Measurements from ENCODE around the gene CCL11.

Gene CCL11

GRCh38 chr17:34257986-34258326 is 27.6 kb upstream of the CCL11 start:
- no peak for DNase-seq

GRCh38 chr17:34259146-34259545 is 26.4 kb upstream of the CCL11 start:
- DNase-seq: no peak

GRCh38 chr17:34260861-34261260 is 24.7 kb upstream of the CCL11 start:
- no peak for DNase-seq

- no peak for DNase-seq
Observed at GRCh38 chr17:34261568-34262337, 23.8 kb upstream of the CCL11 start.

GRCh38 chr17:34265711-34266110 is 19.8 kb upstream of the CCL11 start:
- no peak for DNase-seq

- no peak for DNase-seq
Observed at GRCh38 chr17:34269969-34270368, 15.6 kb upstream of the CCL11 start, which contains the start of gene CCL7. Gene CCL7 (plus strand): TSS chr17:34270221. CDS start chr17:34270291, 70 bp downstream.

GRCh38 chr17:34275881-34276280 is 9.7 kb upstream of the CCL11 start:
- DNase-seq: no peak

GRCh38 chr17:34276826-34277225 is 8.7 kb upstream of the CCL11 start:
- DNase-seq: no peak

GRCh38 chr17:34283571-34283970 is 2.0 kb upstream of the CCL11 start:
- DNase-seq: no peak

GRCh38 chr17:34287875-34288274 is 2.3 kb downstream of the CCL11 start:
- no peak for DNase-seq

GRCh38 chr17:34290586-34290985 is 5.0 kb downstream of the CCL11 start:
- no peak for DNase-seq

- no peak for DNase-seq
Observed at GRCh38 chr17:34291721-34292348, 6.3 kb downstream of the CCL11 start.

- DNase-seq: no peak
Observed at GRCh38 chr17:34299027-34299426, 13.5 kb downstream of the CCL11 start.

GRCh38 chr17:34299956-34300577 is 14.5 kb downstream of the CCL11 start:
- DNase-seq: no peak

- DNase-seq: no peak
Observed at GRCh38 chr17:34300652-34301370, 15.3 kb downstream of the CCL11 start.

- DNase-seq: no peak
Observed at GRCh38 chr17:34301986-34302385, 16.4 kb downstream of the CCL11 start.

- no peak for DNase-seq
Observed at GRCh38 chr17:34302636-34303035, 17.1 kb downstream of the CCL11 start.

- DNase-seq: no peak
Observed at GRCh38 chr17:34303606-34304005, 18.1 kb downstream of the CCL11 start.

- no peak for DNase-seq
Observed at GRCh38 chr17:34305061-34305460, 19.5 kb downstream of the CCL11 start.

- DNase-seq: no peak
Observed at GRCh38 chr17:34305606-34306005, 20.1 kb downstream of the CCL11 start.

- DNase-seq: no peak
Observed at GRCh38 chr17:34306466-34306865, 20.9 kb downstream of the CCL11 start.

GRCh38 chr17:34307110-34307509 is 21.6 kb downstream of the CCL11 start:
- DNase-seq: no peak

- no peak for DNase-seq
Observed at GRCh38 chr17:34308371-34308770, 22.8 kb downstream of the CCL11 start.

GRCh38 chr17:34311291-34311690 is 25.7 kb downstream of the CCL11 start:
- DNase-seq: no peak
